Trophoblast cell (in vitro differentiated cells and primary cell): ENCODE data around the gene C5orf22. TPM values are rescaled to one million over a fixed set of nuclear protein-coding genes. Genes with fewer than 3 reads are reported as not detected.

Experiments
- DNase-seq, 2 donors: peaks; one replicate each; pipeline ENCODE4 v3.0.0-alpha.2; 2016
- H2AFZ ChIP-seq: 2 replicates; pipeline ENCODE4 v1.6.1; 2013; ENCODE audit warnings: low read length, moderate library complexity, mild to moderate bottlenecking; ENCODE audit not compliant: insufficient read depth, poor library complexity
- H2AK5ac ChIP-seq: 2 replicates; pipeline ENCODE4 v1.6.1; 2013; ENCODE audit warnings: mild to moderate bottlenecking, low read length
- H2BK120ac ChIP-seq: 2 replicates; pipeline ENCODE4 v1.6.1; 2013; ENCODE audit warnings: low read length, mild to moderate bottlenecking, moderate library complexity; ENCODE audit not compliant: insufficient read depth, poor library complexity
- H2BK12ac ChIP-seq: 2 replicates; pipeline ENCODE4 v1.6.1; 2013; ENCODE audit warnings: mild to moderate bottlenecking, low read length, moderate library complexity
- H2BK5ac ChIP-seq: 2 replicates; pipeline ENCODE4 v1.6.1; 2013; ENCODE audit warnings: low read length, low read depth, moderate library complexity, mild to moderate bottlenecking; ENCODE audit not compliant: poor library complexity
- H3K14ac ChIP-seq: 2 replicates; pipeline ENCODE4 v1.6.1; 2013; ENCODE audit warnings: mild to moderate bottlenecking, low read length
- H3K18ac ChIP-seq: 2 replicates; pipeline ENCODE4 v1.6.1; 2013; ENCODE audit warnings: mild to moderate bottlenecking, low read length
- H3K23ac ChIP-seq: 2 replicates; pipeline ENCODE4 v1.6.1; 2013; ENCODE audit warnings: low read length
- H3K27ac ChIP-seq: 2 replicates; pipeline ENCODE4 v1.5.1; 2013; ENCODE audit warnings: low read depth, mild to moderate bottlenecking, inconsistent platforms, low read length, moderate library complexity
- H3K27me3 ChIP-seq: 2 replicates; pipeline ENCODE4 v1.6.1; 2013; ENCODE audit warnings: inconsistent platforms, mild to moderate bottlenecking, low read length, moderate library complexity; ENCODE audit not compliant: insufficient read depth
- H3K36me3 ChIP-seq, 2 experiments: 1 replicate in 1 of 2; 2 replicates in 1 of 2; pipeline ENCODE4 v1.6.1; 2013; ENCODE audit warnings: low read length in 2 of 2, mild to moderate bottlenecking in 2 of 2, moderate library complexity in 1 of 2; ENCODE audit not compliant: insufficient read depth in 2 of 2, control insufficient read depth in 1 of 2
- H3K4ac ChIP-seq: 2 replicates; pipeline ENCODE4 v1.6.1; 2013; ENCODE audit warnings: low read depth, mild to moderate bottlenecking, low read length, moderate library complexity
- H3K4me1 ChIP-seq, 2 experiments: 1 replicate in 1 of 2; 2 replicates in 1 of 2; pipeline ENCODE4 v1.6.1; 2013; ENCODE audit warnings: low read length in 2 of 2, mild to moderate bottlenecking in 2 of 2, moderate library complexity in 1 of 2; ENCODE audit not compliant: insufficient read depth in 2 of 2, control insufficient read depth in 1 of 2
- H3K4me2 ChIP-seq: 2 replicates; pipeline ENCODE4 v1.6.1; 2013; ENCODE audit warnings: inconsistent platforms, mild to moderate bottlenecking, low read length, moderate library complexity
- H3K4me3 ChIP-seq: 2 replicates; pipeline ENCODE4 v1.5.1; 2013; ENCODE audit warnings: mild to moderate bottlenecking, low read depth, low read length, inconsistent platforms
- H3K79me1 ChIP-seq: one replicate; pipeline ENCODE4 v1.6.1; 2013; ENCODE audit warnings: low read length
- H3K79me2 ChIP-seq: 2 replicates; pipeline ENCODE4 v1.6.1; 2013; ENCODE audit warnings: low read length, mild to moderate bottlenecking; ENCODE audit not compliant: control insufficient read depth, insufficient read depth, poor library complexity
- H3K9ac ChIP-seq: 2 replicates; pipeline ENCODE4 v1.6.1; 2013; ENCODE audit warnings: mild to moderate bottlenecking, low read length
- H3K9me3 ChIP-seq: 2 replicates; pipeline ENCODE4 v1.6.1; 2013; ENCODE audit warnings: low read depth, mild to moderate bottlenecking, control low read depth, inconsistent platforms, low read length; ENCODE audit not compliant: insufficient read depth
- H4K12ac ChIP-seq: 2 replicates; pipeline ENCODE4 v1.6.1; 2013; ENCODE audit warnings: low read depth, mild to moderate bottlenecking, low read length, moderate library complexity
- H4K8ac ChIP-seq: 2 replicates; pipeline ENCODE4 v1.6.1; 2013; ENCODE audit warnings: low read depth, mild to moderate bottlenecking, low read length, moderate library complexity
- H4K91ac ChIP-seq: one replicate; pipeline ENCODE4 v1.6.1; 2013; ENCODE audit warnings: low read depth, mild to moderate bottlenecking, low read length, moderate library complexity
- WGBS: extraction: QIAGEN DNeasy Blood & Tissue Kit; methylation state at CpG from one replicate; pipeline ENCODE4 v1.1.7; 2013; ENCODE audit warnings: missing lambda C conversion rate; ENCODE audit not compliant: insufficient read length, insufficient coverage; ENCODE audit errors: extremely low coverage; 5-methylcytosine and 5-hydroxymethylcytosine counted together
- polyA plus RNA-seq: library from polyadenylated mRNA; stranded (reverse); fragments of 200-250 nt; gene quantifications from 2 replicates; pipeline ENCODE4 v1.2.3, GENCODE V29; 2013

The C5orf22 gene
- 18.1 and 18.8 TPM in 2 replicates for polyA plus RNA-seq

DNA sequence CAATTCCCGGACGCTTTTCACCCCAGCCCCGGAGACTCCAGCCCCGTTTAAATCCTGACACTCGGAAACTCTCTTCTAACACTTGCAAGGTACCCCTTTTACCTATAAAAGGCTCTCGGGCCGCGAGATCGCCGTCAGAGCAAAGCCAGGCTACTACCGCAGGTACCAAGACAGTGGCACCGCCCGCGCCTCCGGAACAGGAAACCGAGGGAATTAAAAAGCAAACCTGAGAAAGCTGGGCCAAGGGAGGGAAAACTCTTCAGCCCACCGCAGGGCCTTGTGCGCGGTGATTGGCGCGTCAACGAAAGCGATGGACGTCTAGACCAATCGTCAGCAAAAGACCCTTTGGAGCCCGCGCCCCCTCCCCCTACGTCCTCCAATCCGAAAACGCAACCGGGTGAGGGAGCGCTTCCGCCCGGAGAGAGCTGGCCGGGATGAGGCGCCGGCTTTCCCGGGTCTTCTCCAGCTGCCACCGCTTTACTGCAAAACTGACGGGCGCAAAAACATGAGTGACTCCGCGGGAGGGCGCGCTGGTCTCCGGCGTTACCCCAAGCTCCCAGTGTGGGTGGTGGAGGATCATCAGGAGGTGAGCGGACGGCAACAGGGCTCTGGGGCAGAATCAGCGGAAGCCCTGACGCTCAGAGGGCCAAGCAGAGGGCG is at the start of gene C5orf22, which contains the start of gene DROSHA:
TSS of gene C5orf22 (plus strand) at position 414 of the 660 bp plus-strand sequence. CDS start at position 506, 92 bp downstream.
TSS of gene DROSHA (minus strand) at position 206 of the 660 bp plus-strand sequence. CDS start 3,034 bp downstream, outside the sequence.
- peak within 1 kb of the TSS; percentile 55 for H2AFZ ChIP-seq
- WGBS, result no CpG with 5 or more reads among the region's 52 CpGs

DNA sequence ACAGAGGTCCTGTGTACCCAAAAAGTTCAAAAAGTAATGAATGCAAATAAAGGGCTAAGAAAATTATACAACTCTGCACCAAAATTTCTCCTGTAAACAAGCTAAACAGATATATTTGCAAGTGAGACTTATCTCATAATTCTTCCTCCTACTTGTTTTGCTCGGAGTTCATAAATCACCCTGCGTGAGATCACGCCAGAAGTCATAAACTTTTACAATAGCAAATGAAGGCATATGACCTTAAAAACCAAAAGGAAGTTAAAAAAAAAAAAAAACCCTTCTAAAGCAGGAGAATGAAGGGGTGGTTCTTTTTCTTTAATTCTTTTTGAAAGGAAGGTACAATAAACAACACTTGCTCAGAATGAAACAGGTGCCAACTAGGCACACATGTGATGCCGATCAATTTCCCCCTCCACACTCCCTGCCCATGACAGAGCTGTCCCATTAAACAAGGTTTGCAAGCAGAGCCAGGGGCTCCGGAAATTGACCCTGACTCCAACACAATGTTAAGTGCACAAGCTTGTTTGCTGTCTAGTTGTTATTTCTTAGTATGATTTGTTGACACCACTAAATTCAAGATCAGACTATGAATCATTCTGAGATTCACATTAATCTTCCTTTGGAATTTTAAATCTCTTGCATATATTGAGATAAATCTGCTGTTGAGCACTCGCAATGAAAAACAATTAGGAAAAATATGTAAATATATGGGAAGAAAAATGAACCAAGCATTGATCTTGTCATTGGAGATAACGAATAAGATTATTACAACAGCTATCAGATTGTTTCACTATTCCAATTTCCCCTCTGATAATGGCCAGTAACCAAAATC is 46.5 kb upstream of the C5orf22 start:
- no CpG with 5 or more reads among the region's 7 CpGs for WGBS
- Histone ChIP-seq H3K27me3 (no peaks in the 10 kb centered on the region), H4K8ac (no peak overlapping the region), H3K9me3 (no peaks in the 10 kb centered on the region), H2BK120ac (no peak overlapping the region), H3K27ac (no peak overlapping the region), H2AFZ (no peak overlapping the region), H2BK5ac (no peak overlapping the region), H3K14ac (no peak overlapping the region), H3K79me1 (no peaks in the 10 kb centered on the region), H2AK5ac (no peak overlapping the region), H4K91ac (no peak overlapping the region), H3K4me3 (no peak overlapping the region), H2BK12ac (no peak overlapping the region), H3K36me3 (peaks cover 7 to 15% of the 10 kb centered on the region in 2 experiments), H3K79me2 (no peaks in the 10 kb centered on the region), H3K4me1 (no peaks in the 10 kb centered on the region), H3K4me2 (no peak overlapping the region), H3K23ac (no peak overlapping the region), H3K4ac (no peak overlapping the region), H4K12ac (no peak overlapping the region), H3K9ac (no peak overlapping the region), H3K18ac (no peak overlapping the region)
- DNase-seq, result no peak

More for the DNA sequence above, at the start of gene C5orf22, which contains the start of gene DROSHA:
- Histone ChIP-seq H4K91ac (peak within 1 kb of the TSS; percentile 70), H3K9me3 (no peaks in the 10 kb centered on the region), H4K8ac (peak within 1 kb of the TSS; percentile 88), H3K4me1 (peaks cover 0 to 6% of the 10 kb centered on the region in 2 experiments), H3K14ac (peak within 1 kb of the TSS; percentile 73), H2BK120ac (no peak within 1 kb of the TSS), H2BK5ac (peak within 1 kb of the TSS; percentile 64), H3K27me3 (no peaks in the 10 kb centered on the region), H3K36me3 (peaks cover 10 to 20% of the 10 kb centered on the region in 2 experiments), H3K4me3 (peak within 1 kb of the TSS; percentile 87), H3K27ac (peak within 1 kb of the TSS; percentile 50), H3K79me1 (peaks cover 2% of the 10 kb centered on the region), H3K18ac (peak within 1 kb of the TSS; percentile 49), H3K23ac (no peak within 1 kb of the TSS), H3K4ac (peak within 1 kb of the TSS; percentile 60), H3K4me2 (peak within 1 kb of the TSS; percentile 93), H3K9ac (peak within 1 kb of the TSS; percentile 73), H2AK5ac (no peak within 1 kb of the TSS), H2BK12ac (no peak within 1 kb of the TSS), H3K79me2 (peaks cover 4% of the 10 kb centered on the region), H4K12ac (peak within 1 kb of the TSS; percentile 85)
- DNase-seq, result peak; percentile 95 to 98

DNA sequence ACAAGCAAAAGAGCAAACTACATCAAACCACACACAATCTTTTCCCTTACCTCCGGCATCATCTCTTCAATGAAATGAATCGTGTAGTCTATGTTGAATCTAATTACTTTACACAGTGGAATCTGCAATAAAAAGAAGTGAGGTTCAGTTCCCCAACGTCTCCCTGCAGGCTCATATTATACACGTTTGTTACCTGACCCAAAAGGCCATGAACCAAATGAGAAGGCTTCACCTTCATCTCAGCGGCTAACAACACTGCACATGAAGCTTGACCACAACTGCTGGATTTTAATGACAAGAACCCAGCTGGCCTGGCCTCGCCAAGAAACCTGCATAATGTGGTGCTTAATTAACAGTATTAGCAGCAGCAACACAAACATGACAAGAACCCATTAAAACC is 45.7 kb upstream of the C5orf22 start:
- no CpG with 5 or more reads among the region's 6 CpGs for whole genome bisulfite sequencing
- no peak overlapping the region for H4K12ac ChIP-seq

GRCh38 chr5:31487506-31487905 is 44.6 kb upstream of the C5orf22 start:
- Histone ChIP-seq H2AK5ac (no peak overlapping the region), H3K4me2 (no peak overlapping the region), H3K18ac (no peak overlapping the region), H4K12ac (no peak overlapping the region), H3K79me2 (no peaks in the 10 kb centered on the region), H2AFZ (no peak overlapping the region), H3K4me3 (no peak overlapping the region), H2BK5ac (no peak overlapping the region), H3K23ac (no peak overlapping the region), H3K4ac (no peak overlapping the region), H3K27me3 (no peaks in the 10 kb centered on the region), H3K79me1 (no peaks in the 10 kb centered on the region), H2BK12ac (no peak overlapping the region), H4K8ac (no peak overlapping the region), H3K27ac (no peak overlapping the region), H3K4me1 (no peaks in the 10 kb centered on the region), H3K9ac (no peak overlapping the region), H3K36me3 (peaks cover 6 to 10% of the 10 kb centered on the region in 2 experiments), H3K14ac (no peak overlapping the region), H4K91ac (no peak overlapping the region), H3K9me3 (no peaks in the 10 kb centered on the region), H2BK120ac (no peak overlapping the region)
- DNase-seq, result peak in 1 of 2 donors; percentile 15
- no CpG with 5 or more reads among the region's 2 CpGs for WGBS

More for the DNA sequence above, 45.7 kb upstream of the C5orf22 start:
- DNase-seq, result no peak
- H2BK12ac ChIP-seq, result no peak overlapping the region
- H3K4ac ChIP-seq, result no peak overlapping the region
- no peak overlapping the region for H3K4me3 ChIP-seq
- no peak overlapping the region for H3K14ac ChIP-seq
- no peak overlapping the region for H4K91ac ChIP-seq
- no peaks in the 10 kb centered on the region for H3K4me1 ChIP-seq
- no peak overlapping the region for H3K18ac ChIP-seq
- H3K27me3 ChIP-seq, result no peaks in the 10 kb centered on the region
- H3K36me3 ChIP-seq, result peaks cover 7 to 15% of the 10 kb centered on the region in 2 experiments
- no peak overlapping the region for H2AK5ac ChIP-seq
- no peak overlapping the region for H2BK120ac ChIP-seq
- no peak overlapping the region for H4K8ac ChIP-seq
- no peak overlapping the region for H3K4me2 ChIP-seq
- no peaks in the 10 kb centered on the region for H3K79me2 ChIP-seq
- no peaks in the 10 kb centered on the region for H3K9me3 ChIP-seq
- no peak overlapping the region for H2AFZ ChIP-seq
- H3K27ac ChIP-seq, result no peak overlapping the region
- no peak overlapping the region for H2BK5ac ChIP-seq
- H3K79me1 ChIP-seq, result no peaks in the 10 kb centered on the region
- H3K9ac ChIP-seq, result no peak overlapping the region
- no peak overlapping the region for H3K23ac ChIP-seq
